HEK293T (cell line): ENCODE data around the gene STOML2.
"Not testable (repeated sequence)": the region's sequence is repeated elsewhere in the genome, so short reads cannot be mapped to it uniquely, and the experiment has no call there.

Source experiments
- CTCF ChIA-PET: fragments of 350-600 bp; formaldehyde crosslinking; extraction: SDS; loops from one replicate; lab custom pipeline; 2021; ENCODE audit warnings: antibody characterized with exemption, inconsistent platforms; lab: Yijun Ruan, JAX
- POLR2A ChIA-PET: fragments of 350-600 bp; formaldehyde crosslinking; extraction: SDS; loops from one replicate; lab custom pipeline; 2020; ENCODE audit warnings: antibody characterized with exemption, inconsistent platforms; lab: Yijun Ruan, JAX
- DNase-seq: peaks from one replicate; pipeline ENCODE4 v3.0.0; 2012; ENCODE audit warnings: mixed read lengths; ENCODE audit errors: extremely low spot score
- ARNT ChIP-seq: fragments of 450-650 bp; IDR thresholded peaks from 2 replicates; pipeline ENCODE4 v1.6.1; 2017; ENCODE audit warnings: mild to moderate bottlenecking
- BHLHE40 ChIP-seq: fragments of 450-650 bp; IDR thresholded peaks from 2 replicates; pipeline ENCODE4 v1.6.1; 2016; ENCODE audit warnings: mild to moderate bottlenecking, moderate library complexity, borderline replicate concordance
- CTBP1 ChIP-seq: fragments of 450-650 bp; IDR thresholded peaks from 2 replicates; pipeline ENCODE4 v1.6.1; 2016; ENCODE audit warnings: borderline replicate concordance
- ELF4 ChIP-seq: fragments of 450-650 bp; IDR thresholded peaks from 2 replicates; pipeline ENCODE4 v1.6.1; 2017; ENCODE audit warnings: antibody characterized with exemption
- FOXA1 ChIP-seq: fragments of 450-650 bp; IDR thresholded peaks from 2 replicates; pipeline ENCODE4 v1.6.1; 2016; ENCODE audit warnings: mild to moderate bottlenecking
- FOXK2 ChIP-seq: fragments of 450-650 bp; IDR thresholded peaks from 2 replicates; pipeline ENCODE4 v1.6.1; 2016; ENCODE audit warnings: mild to moderate bottlenecking
- FOXM1 ChIP-seq: fragments of 450-650 bp; IDR thresholded peaks from 2 replicates; pipeline ENCODE4 v1.6.1; 2017; ENCODE audit warnings: mild to moderate bottlenecking, borderline replicate concordance
- HDGF ChIP-seq: fragments of 450-650 bp; IDR thresholded peaks from 2 replicates; pipeline ENCODE4 v1.6.1; 2017; ENCODE audit warnings: antibody characterized with exemption, borderline replicate concordance
- L3MBTL2 ChIP-seq: fragments of 450-650 bp; conservative IDR thresholded peaks from 2 replicates; pipeline ENCODE4 v1.6.1; 2016; ENCODE audit warnings: mild to moderate bottlenecking
- LEF1 ChIP-seq: fragments of 450-650 bp; IDR thresholded peaks from 2 replicates; pipeline ENCODE4 v1.6.1; 2017; ENCODE audit warnings: mild to moderate bottlenecking, borderline replicate concordance
- NFRKB ChIP-seq: fragments of 450-650 bp; IDR thresholded peaks from 2 replicates; pipeline ENCODE4 v1.6.1; 2016; ENCODE audit warnings: mild to moderate bottlenecking, moderate library complexity
- PKNOX1 ChIP-seq: fragments of 450-650 bp; IDR thresholded peaks from 2 replicates; pipeline ENCODE4 v1.6.1; 2016
- SP1 ChIP-seq: fragments of 450-650 bp; IDR thresholded peaks from 2 replicates; pipeline ENCODE4 v1.6.1; 2017
- SUZ12 ChIP-seq: fragments of 450-650 bp; IDR thresholded peaks from 2 replicates; pipeline ENCODE4 v1.6.1; 2016; ENCODE audit warnings: mild to moderate bottlenecking
- TARDBP ChIP-seq: fragments of 450-650 bp; IDR thresholded peaks from 2 replicates; pipeline ENCODE4 v1.6.1; 2016
- ZNF384 ChIP-seq: fragments of 450-650 bp; IDR thresholded peaks from 2 replicates; pipeline ENCODE4 v1.6.1; 2016

The STOML2 gene

GRCh38 chr9:35102769-35103659 lies at the start of gene STOML2:
Gene STOML2, minus strand, starts transcription at chr9:35103131. Its CDS starts 37 bp downstream, at chr9:35103094.
- DNase-seq, result peak; percentile 92
- no peak for TF ChIP-seq FOXK2
- TF ChIP-seq SP1, result no peak
- 0 out of 2 replicates have a peak, but pooled peaks have one; percentile 33 for TF ChIP-seq NFRKB
- TF ChIP-seq HDGF, result no peak
- TF ChIP-seq FOXM1, result no peak
- no peak for TF ChIP-seq FOXA1
- no peak for TF ChIP-seq SUZ12
- TF ChIP-seq L3MBTL2, result peak; percentile 66
- no peak for TF ChIP-seq TARDBP
- peak; percentile 67 for TF ChIP-seq ELF4
- no peak for TF ChIP-seq ZNF384
- peak; percentile 81 for TF ChIP-seq PKNOX1
- TF ChIP-seq CTBP1, result peak; percentile 86
- no peak for TF ChIP-seq BHLHE40
- peak; percentile 61 for TF ChIP-seq ARNT
- no peak for TF ChIP-seq LEF1
- ChIA-PET CTCF (interaction anchor here (0.8 kb wide), 1 partner anchor 13 kb away, joined by 4 read pairs; the partner anchor contains the start of gene ATOSB), POLR2A (interaction anchor here (0.7 to 2.5 kb wide), 8 partner anchors 8 to 31 kb away, joined by 3 to 18 read pairs (median 4); partner anchors contain the start of genes ATOSB and FANCG)

- CTCF ChIA-PET, DNase-seq, POLR2A ChIA-PET: not testable (repeated sequence)
Observed at GRCh38 chr9:35147941-35148563, 45.1 kb upstream of the STOML2 start.

- ChIA-PET CTCF (no interaction called here), POLR2A (no interaction called here)
- DNase-seq, result no peak
- TF ChIP-seq LEF1, result no peak
- no peak for TF ChIP-seq FOXM1
- TF ChIP-seq HDGF, result no peak
- no peak for TF ChIP-seq SP1
- TF ChIP-seq NFRKB, result no peak
- no peak for TF ChIP-seq FOXA1
- no peak for TF ChIP-seq ZNF384
- no peak for TF ChIP-seq L3MBTL2
- no peak for TF ChIP-seq BHLHE40
- TF ChIP-seq SUZ12, result no peak
- TF ChIP-seq CTBP1, result no peak
- no peak for TF ChIP-seq TARDBP
- no peak for TF ChIP-seq ARNT
- TF ChIP-seq ELF4, result no peak
- TF ChIP-seq PKNOX1, result no peak
- TF ChIP-seq FOXK2, result no peak
Observed at GRCh38 chr9:35142037-35142436, 39.1 kb upstream of the STOML2 start.

GRCh38 chr9:35140093-35140492 lies 37.2 kb upstream of the STOML2 start:
- TF ChIP-seq LEF1, result no peak
- TF ChIP-seq ZNF384, result no peak
- TF ChIP-seq ARNT, result no peak
- no peak for TF ChIP-seq TARDBP
- no peak for TF ChIP-seq BHLHE40
- ChIA-PET POLR2A (no interaction called here), CTCF (no interaction called here)
- no peak for DNase-seq

GRCh38 chr9:35136866-35137265 lies 33.9 kb upstream of the STOML2 start:
- ChIA-PET CTCF (no interaction called here), POLR2A (no interaction called here)
- TF ChIP-seq ELF4, result no peak
- no peak for TF ChIP-seq ARNT
- TF ChIP-seq FOXA1, result no peak
- no peak for DNase-seq

- ChIA-PET CTCF (interaction anchor here (0.6 kb wide), 1 partner anchor 126 kb away, joined by 6 read pairs; no protein-coding TSS in a partner anchor), POLR2A (no interaction called here)
- TF ChIP-seq HDGF, result no peak
- TF ChIP-seq TARDBP, result no peak
- TF ChIP-seq FOXA1, result no peak
- TF ChIP-seq CTBP1, result no peak
- no peak for TF ChIP-seq SP1
- no peak for TF ChIP-seq FOXM1
- TF ChIP-seq ARNT, result no peak
- no peak for TF ChIP-seq NFRKB
- TF ChIP-seq ELF4, result no peak
- TF ChIP-seq L3MBTL2, result no peak
- TF ChIP-seq ZNF384, result no peak
- TF ChIP-seq FOXK2, result no peak
- no peak for TF ChIP-seq PKNOX1
- no peak for TF ChIP-seq LEF1
- TF ChIP-seq BHLHE40, result no peak
- TF ChIP-seq SUZ12, result no peak
- DNase-seq, result no peak
Observed at GRCh38 chr9:35135988-35136387, 33.1 kb upstream of the STOML2 start.
